Trophoblast cell (in vitro differentiated cells and primary cell): ENCODE results near the gene KRTAP1-5.
A peak's percentile ranks its signal among the peaks of the same experiment; 100 is the strongest.
"Not testable (repeated sequence)": the region's sequence is repeated elsewhere in the genome, so short reads cannot be mapped to it uniquely, and the experiment has no call there.

Experiments
- DNase-seq, 2 donors: peaks; one replicate each; pipeline ENCODE4 v3.0.0-alpha.2; 2016
- H2AFZ ChIP-seq: 2 replicates; pipeline ENCODE4 v1.6.1; 2013; ENCODE audit warnings: low read length, moderate library complexity, mild to moderate bottlenecking; ENCODE audit not compliant: insufficient read depth, poor library complexity
- H2AK5ac ChIP-seq: 2 replicates; pipeline ENCODE4 v1.6.1; 2013; ENCODE audit warnings: mild to moderate bottlenecking, low read length
- H2BK120ac ChIP-seq: 2 replicates; pipeline ENCODE4 v1.6.1; 2013; ENCODE audit warnings: low read length, mild to moderate bottlenecking, moderate library complexity; ENCODE audit not compliant: insufficient read depth, poor library complexity
- H2BK12ac ChIP-seq: 2 replicates; pipeline ENCODE4 v1.6.1; 2013; ENCODE audit warnings: mild to moderate bottlenecking, low read length, moderate library complexity
- H2BK5ac ChIP-seq: 2 replicates; pipeline ENCODE4 v1.6.1; 2013; ENCODE audit warnings: low read length, low read depth, moderate library complexity, mild to moderate bottlenecking; ENCODE audit not compliant: poor library complexity
- H3K14ac ChIP-seq: 2 replicates; pipeline ENCODE4 v1.6.1; 2013; ENCODE audit warnings: mild to moderate bottlenecking, low read length
- H3K18ac ChIP-seq: 2 replicates; pipeline ENCODE4 v1.6.1; 2013; ENCODE audit warnings: mild to moderate bottlenecking, low read length
- H3K23ac ChIP-seq: 2 replicates; pipeline ENCODE4 v1.6.1; 2013; ENCODE audit warnings: low read length
- H3K27ac ChIP-seq: 2 replicates; pipeline ENCODE4 v1.5.1; 2013; ENCODE audit warnings: low read depth, mild to moderate bottlenecking, inconsistent platforms, low read length, moderate library complexity
- H3K27me3 ChIP-seq: 2 replicates; pipeline ENCODE4 v1.6.1; 2013; ENCODE audit warnings: inconsistent platforms, mild to moderate bottlenecking, low read length, moderate library complexity; ENCODE audit not compliant: insufficient read depth
- H3K36me3 ChIP-seq, 2 experiments: 1 replicate in 1 of 2; 2 replicates in 1 of 2; pipeline ENCODE4 v1.6.1; 2013; ENCODE audit warnings: low read length in 2 of 2, mild to moderate bottlenecking in 2 of 2, moderate library complexity in 1 of 2; ENCODE audit not compliant: insufficient read depth in 2 of 2, control insufficient read depth in 1 of 2
- H3K4ac ChIP-seq: 2 replicates; pipeline ENCODE4 v1.6.1; 2013; ENCODE audit warnings: low read depth, mild to moderate bottlenecking, low read length, moderate library complexity
- H3K4me1 ChIP-seq, 2 experiments: 1 replicate in 1 of 2; 2 replicates in 1 of 2; pipeline ENCODE4 v1.6.1; 2013; ENCODE audit warnings: low read length in 2 of 2, mild to moderate bottlenecking in 2 of 2, moderate library complexity in 1 of 2; ENCODE audit not compliant: insufficient read depth in 2 of 2, control insufficient read depth in 1 of 2
- H3K4me2 ChIP-seq: 2 replicates; pipeline ENCODE4 v1.6.1; 2013; ENCODE audit warnings: inconsistent platforms, mild to moderate bottlenecking, low read length, moderate library complexity
- H3K4me3 ChIP-seq: 2 replicates; pipeline ENCODE4 v1.5.1; 2013; ENCODE audit warnings: mild to moderate bottlenecking, low read depth, low read length, inconsistent platforms
- H3K79me1 ChIP-seq: one replicate; pipeline ENCODE4 v1.6.1; 2013; ENCODE audit warnings: low read length
- H3K79me2 ChIP-seq: 2 replicates; pipeline ENCODE4 v1.6.1; 2013; ENCODE audit warnings: low read length, mild to moderate bottlenecking; ENCODE audit not compliant: control insufficient read depth, insufficient read depth, poor library complexity
- H3K9ac ChIP-seq: 2 replicates; pipeline ENCODE4 v1.6.1; 2013; ENCODE audit warnings: mild to moderate bottlenecking, low read length
- H3K9me3 ChIP-seq: 2 replicates; pipeline ENCODE4 v1.6.1; 2013; ENCODE audit warnings: low read depth, mild to moderate bottlenecking, control low read depth, inconsistent platforms, low read length; ENCODE audit not compliant: insufficient read depth
- H4K12ac ChIP-seq: 2 replicates; pipeline ENCODE4 v1.6.1; 2013; ENCODE audit warnings: low read depth, mild to moderate bottlenecking, low read length, moderate library complexity
- H4K8ac ChIP-seq: 2 replicates; pipeline ENCODE4 v1.6.1; 2013; ENCODE audit warnings: low read depth, mild to moderate bottlenecking, low read length, moderate library complexity
- H4K91ac ChIP-seq: one replicate; pipeline ENCODE4 v1.6.1; 2013; ENCODE audit warnings: low read depth, mild to moderate bottlenecking, low read length, moderate library complexity
- WGBS: extraction: QIAGEN DNeasy Blood & Tissue Kit; methylation state at CpG from one replicate; pipeline ENCODE4 v1.1.7; 2013; ENCODE audit warnings: missing lambda C conversion rate; ENCODE audit not compliant: insufficient read length, insufficient coverage; ENCODE audit errors: extremely low coverage; 5-methylcytosine and 5-hydroxymethylcytosine counted together

Gene KRTAP1-5

GRCh38 chr17:41059276-41060051 is 32.5 kb upstream of the KRTAP1-5 start:
- H3K27me3 ChIP-seq, H2AK5ac ChIP-seq, H3K9me3 ChIP-seq, H4K12ac ChIP-seq, H3K79me1 ChIP-seq, H2AFZ ChIP-seq, H2BK5ac ChIP-seq, H2BK12ac ChIP-seq, H3K4me2 ChIP-seq, H3K9ac ChIP-seq, H3K4ac ChIP-seq, H3K79me2 ChIP-seq, H3K4me1 ChIP-seq, H3K23ac ChIP-seq, H4K8ac ChIP-seq, H3K4me3 ChIP-seq, H3K18ac ChIP-seq, H3K36me3 ChIP-seq, H3K27ac ChIP-seq: not testable (repeated sequence)
- peak overlapping the region; percentile 48 for H4K91ac ChIP-seq
- no CpG with 5 or more reads among the region's 31 CpGs for WGBS
- peak overlapping the region; percentile 51 for H2BK120ac ChIP-seq
- peak in 1 of 2 donors; percentile 87 for DNase-seq
- H3K14ac ChIP-seq: peak overlapping the region; percentile 70

DNA sequence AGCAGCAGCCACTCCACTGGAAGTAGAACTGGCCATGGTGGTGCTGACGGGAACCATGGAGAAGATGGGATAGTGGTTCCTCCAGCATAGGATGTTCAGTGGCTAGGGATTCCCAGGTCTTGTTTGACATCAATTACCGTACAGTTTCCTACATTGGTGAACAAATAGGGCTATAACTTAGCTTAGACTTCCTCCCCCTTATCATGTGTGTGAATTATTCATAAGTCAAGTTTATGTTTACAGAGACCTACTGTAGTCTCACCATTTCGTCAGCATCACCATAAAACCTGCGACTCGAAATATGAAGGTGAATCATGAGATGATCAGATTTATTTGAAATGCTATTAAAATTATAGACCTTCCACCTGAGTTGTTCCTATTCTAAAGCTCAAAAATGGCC is 31.7 kb upstream of the KRTAP1-5 start:
- Histone ChIP-seq H3K4me2 (no peak overlapping the region), H3K4ac (no peak overlapping the region), H3K79me2 (no peaks in the 10 kb centered on the region), H2BK12ac (no peak overlapping the region), H3K79me1 (no peaks in the 10 kb centered on the region), H3K4me3 (no peak overlapping the region), H3K27me3 (no peaks in the 10 kb centered on the region), H2BK120ac (no peak overlapping the region), H4K12ac (no peak overlapping the region), H3K9me3 (no peaks in the 10 kb centered on the region), H3K27ac (no peak overlapping the region), H2AK5ac (no peak overlapping the region), H3K18ac (no peak overlapping the region), H4K91ac (no peak overlapping the region), H2AFZ (no peak overlapping the region), H3K36me3 (no peaks in the 10 kb centered on the region), H4K8ac (no peak overlapping the region), H3K23ac (no peak overlapping the region), H3K4me1 (peaks cover 3 to 6% of the 10 kb centered on the region in 2 experiments), H3K14ac (no peak overlapping the region), H2BK5ac (no peak overlapping the region), H3K9ac (no peak overlapping the region)
- WGBS: no CpG with 5 or more reads among the region's 5 CpGs
- no peak for DNase-seq

- Histone ChIP-seq H3K14ac (no peak overlapping the region), H3K4ac (no peak overlapping the region), H3K18ac (no peak overlapping the region), H3K27ac (no peak overlapping the region), H3K4me3 (no peak overlapping the region), H2BK5ac (no peak overlapping the region), H2AK5ac (no peak overlapping the region), H4K12ac (no peak overlapping the region), H3K4me1 (peaks cover 3 to 6% of the 10 kb centered on the region in 2 experiments), H3K23ac (no peak overlapping the region), H3K4me2 (no peak overlapping the region), H3K9ac (no peak overlapping the region), H4K91ac (no peak overlapping the region), H3K79me2 (no peaks in the 10 kb centered on the region), H2BK12ac (no peak overlapping the region), H2BK120ac (no peak overlapping the region), H2AFZ (no peak overlapping the region), H3K9me3 (no peaks in the 10 kb centered on the region), H4K8ac (no peak overlapping the region), H3K79me1 (no peaks in the 10 kb centered on the region), H3K27me3 (no peaks in the 10 kb centered on the region), H3K36me3 (no peaks in the 10 kb centered on the region)
- DNase-seq: no peak
- WGBS: no CpG with 5 or more reads among the region's 1 CpG
Measured at GRCh38 chr17:41057547-41057946, 30.5 kb upstream of the KRTAP1-5 start.

- H2BK5ac ChIP-seq, H2BK12ac ChIP-seq, H3K4me1 ChIP-seq, H2BK120ac ChIP-seq, H3K4me3 ChIP-seq, H3K9ac ChIP-seq, H2AK5ac ChIP-seq, H3K14ac ChIP-seq, H2AFZ ChIP-seq, H3K79me1 ChIP-seq, H3K27ac ChIP-seq, H3K36me3 ChIP-seq, H3K79me2 ChIP-seq, H3K27me3 ChIP-seq, H3K9me3 ChIP-seq, H4K91ac ChIP-seq, DNase-seq, H3K18ac ChIP-seq, H3K4ac ChIP-seq, H4K8ac ChIP-seq, H3K23ac ChIP-seq, H4K12ac ChIP-seq, H3K4me2 ChIP-seq: not testable (repeated sequence)
- no CpG with 5 or more reads among the region's 6 CpGs for WGBS
Measured at GRCh38 chr17:41055130-41055529, 28.1 kb upstream of the KRTAP1-5 start, which contains the start of gene KRTAP2-2. Gene KRTAP2-2, minus strand, starts transcription at chr17:41055230. Its CDS starts 19 bp downstream, at chr17:41055211.
